Eye (tissue), 1 donor: ENCODE results near the gene DOK7.

Experiments used
- DNase-seq: peaks from one replicate; pipeline ENCODE4 v3.0.0-alpha.2; 2015

DOK7 gene

DNA sequence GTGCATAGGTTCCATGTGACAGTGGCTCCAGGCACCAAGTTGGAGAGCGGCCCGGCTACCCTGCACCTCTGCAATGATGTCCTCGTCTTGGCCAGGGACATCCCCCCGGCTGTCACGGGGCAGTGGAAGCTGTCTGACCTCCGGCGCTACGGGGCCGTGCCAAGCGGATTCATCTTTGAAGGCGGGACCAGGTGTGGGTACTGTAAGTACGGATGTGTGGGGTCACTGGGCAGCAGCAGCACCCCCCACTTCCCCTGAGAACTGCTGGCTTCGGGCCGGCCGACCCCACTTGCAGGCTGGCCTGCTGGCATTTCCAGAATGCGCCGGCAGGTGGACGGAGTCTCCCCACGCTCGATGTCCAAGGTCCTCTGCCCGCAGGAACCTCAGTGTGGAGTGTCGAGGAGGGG is 13.2 kb downstream of the DOK7 start:
- DNase-seq = no peak

DNA sequence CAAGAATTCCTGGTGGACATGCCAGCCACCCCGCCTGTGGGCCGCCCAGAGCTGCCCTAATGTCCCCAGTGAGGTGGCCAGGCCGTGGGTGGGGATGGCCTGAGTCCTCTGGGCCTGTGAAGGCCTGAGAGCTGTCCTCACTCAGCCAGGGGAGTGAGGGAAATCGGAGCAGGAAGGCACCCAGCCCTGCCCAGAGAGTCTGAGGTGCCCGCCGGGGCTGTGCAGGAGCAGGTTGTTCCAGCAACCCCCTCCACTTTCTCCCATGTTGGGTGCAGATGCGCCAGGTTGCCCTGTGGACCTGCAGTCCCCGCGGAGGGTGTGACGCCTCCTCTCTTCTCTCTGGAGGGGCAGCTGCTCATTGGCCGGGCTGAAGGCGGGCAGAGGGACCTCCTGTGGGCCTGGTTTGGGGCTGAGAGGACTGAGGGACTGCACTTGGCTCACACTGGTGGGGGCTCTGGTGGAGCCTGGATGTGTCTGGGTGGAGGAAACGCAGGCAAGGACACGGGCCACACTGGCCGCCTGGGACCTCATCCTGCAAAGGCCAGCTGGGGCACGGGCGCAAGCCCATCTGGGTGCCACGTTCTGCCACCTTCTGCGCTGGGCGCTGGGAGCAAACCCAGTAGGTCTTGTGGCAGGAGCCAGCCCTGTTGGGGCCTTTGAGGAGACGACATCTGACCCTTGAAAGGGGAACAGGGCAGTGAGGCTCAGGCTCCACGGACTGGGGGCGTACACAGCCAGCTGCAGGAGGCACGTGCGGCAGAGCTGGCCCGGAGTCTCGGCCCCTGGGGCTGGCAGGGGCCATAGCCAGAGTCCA is 14.0 kb downstream of the DOK7 start:
- DNase-seq = no peak

DNA sequence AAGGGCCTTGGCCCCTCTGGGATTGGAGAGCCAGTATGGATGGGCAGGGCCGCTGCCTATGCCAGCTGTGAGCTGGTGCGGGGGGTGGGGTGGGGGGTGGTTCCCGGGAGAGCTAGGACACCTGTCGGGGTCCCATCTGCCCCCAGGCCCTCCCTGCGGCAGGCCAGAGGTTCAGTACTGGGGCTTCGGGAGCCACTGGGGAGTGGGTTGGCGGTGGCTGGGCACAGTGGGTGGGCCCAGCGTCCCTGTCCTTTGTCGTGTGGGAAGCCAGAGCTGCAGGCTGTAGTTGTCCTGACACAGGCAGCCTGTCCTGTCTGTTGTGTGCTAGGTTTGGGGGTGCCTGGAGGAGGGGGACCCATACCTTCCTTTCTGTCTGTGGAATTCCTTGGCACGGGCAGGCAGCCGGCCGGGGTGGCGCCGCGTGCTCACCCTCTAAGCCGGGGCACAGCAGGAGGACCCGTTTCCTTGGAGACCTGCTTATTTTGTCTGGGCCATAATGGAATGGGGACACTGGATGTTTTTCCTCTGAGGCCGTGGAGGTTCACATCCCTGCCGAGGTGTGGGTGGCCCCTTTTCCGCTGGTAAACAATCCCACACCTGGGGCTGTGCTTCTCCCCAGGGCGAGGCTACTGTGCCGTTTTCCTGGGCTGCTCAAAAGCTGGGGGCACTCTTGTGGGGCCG is 14.8 kb downstream of the DOK7 start:
- DNase-seq = peak; percentile 69

DNA sequence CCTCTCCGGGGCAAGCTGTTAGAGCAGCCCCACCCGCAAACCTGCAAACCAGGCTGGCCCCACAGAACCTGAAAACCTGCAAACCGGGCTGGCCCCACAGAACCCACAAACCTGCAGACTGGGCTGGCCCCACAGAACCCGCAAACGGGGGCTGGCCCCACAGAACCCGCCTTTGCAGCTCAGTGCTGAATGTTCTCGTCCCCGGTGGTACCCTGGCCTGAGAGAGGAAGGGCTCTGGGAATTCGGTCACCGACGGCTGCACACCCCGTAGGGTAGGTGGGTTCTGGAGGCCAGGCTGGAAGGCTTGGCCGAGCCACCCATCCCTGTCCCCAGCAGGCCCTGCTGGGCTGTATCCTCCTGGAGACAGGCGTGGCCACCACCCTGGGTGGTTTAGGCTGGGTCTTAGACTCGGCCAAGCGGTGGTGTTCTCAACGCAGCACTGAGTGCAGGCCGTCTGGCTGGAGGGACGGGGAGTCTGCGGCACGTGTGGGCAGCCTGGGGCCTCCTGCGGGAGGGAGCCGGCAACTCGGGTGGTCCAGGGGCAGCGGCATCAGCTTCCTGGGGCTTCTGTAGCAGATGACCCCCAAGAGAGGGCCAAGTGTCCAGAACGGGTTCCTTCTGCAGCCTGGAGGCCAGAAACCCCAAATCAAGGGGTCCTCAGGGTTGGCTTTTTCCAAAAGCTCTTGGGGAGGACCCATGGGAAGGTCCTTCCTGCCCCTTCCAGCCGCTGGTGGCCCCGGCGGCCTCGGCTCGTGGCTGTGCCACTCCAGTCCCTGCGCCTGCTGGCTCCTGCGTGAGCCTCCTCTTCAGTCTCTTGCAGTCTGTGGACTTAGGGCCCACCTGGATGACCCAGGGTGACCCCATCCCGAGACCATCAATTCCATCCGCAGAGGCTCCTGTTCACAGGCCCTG is 15.6 kb downstream of the DOK7 start:
- DNase-seq = no peak

DNA sequence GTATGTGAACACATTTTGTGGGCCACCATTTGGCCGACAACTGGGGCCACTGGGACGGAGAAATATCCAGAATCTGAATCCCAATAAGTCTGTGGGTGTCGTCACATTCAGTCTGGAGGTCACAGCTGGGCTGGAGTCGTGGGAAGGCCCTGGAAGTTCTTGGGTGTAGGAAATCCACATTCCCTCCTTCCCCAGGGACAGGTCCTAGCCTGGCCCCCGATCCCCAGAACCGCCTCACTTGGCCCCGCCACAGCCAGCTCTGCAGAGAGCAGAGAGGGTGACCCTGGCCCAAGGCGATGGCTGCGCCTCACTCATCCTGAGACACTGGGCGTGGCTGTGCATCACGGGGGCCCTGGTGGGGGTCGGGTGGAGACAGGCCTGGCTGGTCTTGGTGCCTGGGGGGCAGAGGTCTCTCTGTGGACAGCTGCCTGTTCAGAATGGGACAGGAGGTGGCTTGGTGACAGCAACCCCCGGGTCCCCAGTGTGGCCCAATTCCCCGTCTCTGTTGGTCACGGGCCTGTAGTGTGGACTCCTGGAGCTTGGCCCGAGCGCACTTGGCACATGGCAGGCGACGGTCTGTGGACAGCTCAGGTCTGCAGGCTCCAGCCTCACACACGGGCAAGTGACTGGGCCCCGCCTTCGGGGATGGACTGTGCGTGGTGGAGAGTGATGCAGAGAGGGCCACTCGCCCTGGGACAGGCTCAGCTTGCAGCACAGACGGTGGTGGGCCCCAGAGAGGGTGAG is 16.4 kb downstream of the DOK7 start:
- no peak for DNase-seq

DNA sequence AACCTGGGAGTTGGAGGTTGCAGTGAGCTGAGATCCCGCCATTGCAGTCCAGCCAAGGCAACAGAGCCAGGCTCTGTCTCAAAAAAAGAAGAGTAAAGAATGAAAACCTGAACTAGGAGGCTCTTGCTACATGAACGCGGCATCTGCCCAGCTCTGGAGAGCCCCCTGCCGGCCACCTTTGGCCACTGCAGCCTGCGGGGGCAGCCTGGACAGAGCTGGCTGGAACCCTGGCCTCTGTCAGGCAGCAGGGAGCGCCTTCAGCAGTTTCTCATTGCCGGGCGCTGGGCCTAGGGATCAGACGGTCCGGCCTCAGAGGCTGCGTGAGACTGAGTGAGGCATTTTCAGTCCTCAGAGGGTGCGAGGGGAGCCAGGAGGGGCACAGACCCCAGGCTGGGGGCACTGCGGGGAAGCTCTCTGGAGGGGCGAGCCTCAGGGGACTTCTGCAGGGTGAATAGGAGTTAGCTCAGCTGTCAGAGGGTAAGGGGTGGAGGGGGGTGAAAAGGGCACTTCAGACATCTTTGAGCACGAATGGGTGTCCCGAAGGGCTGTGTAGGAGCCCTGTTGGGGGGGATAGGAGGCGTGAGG is 17.5 kb downstream of the DOK7 start:
- peak; percentile 94 for DNase-seq

DNA sequence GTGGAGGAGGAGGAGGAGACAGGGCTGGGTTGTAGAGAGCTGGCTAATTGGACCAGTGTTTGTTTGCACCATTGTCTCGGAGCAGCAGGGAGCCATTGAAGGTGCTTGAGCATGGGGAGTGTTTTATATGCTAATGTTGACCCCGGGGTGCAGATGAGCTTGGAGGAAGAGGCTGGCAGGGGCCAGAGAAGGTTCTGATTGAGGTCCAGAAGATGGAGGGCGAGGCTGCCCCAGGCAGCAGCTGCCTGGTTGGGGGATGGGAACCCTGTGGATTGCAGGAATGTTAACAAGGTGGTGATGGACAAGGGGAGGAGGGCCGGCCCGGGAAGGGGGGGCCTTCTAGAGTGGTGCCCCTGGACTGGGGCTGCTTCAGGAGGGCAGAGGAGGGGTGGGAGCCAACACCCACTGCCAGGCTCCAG is 18.0 kb downstream of the DOK7 start:
- DNase-seq = peak; percentile 60

DNA sequence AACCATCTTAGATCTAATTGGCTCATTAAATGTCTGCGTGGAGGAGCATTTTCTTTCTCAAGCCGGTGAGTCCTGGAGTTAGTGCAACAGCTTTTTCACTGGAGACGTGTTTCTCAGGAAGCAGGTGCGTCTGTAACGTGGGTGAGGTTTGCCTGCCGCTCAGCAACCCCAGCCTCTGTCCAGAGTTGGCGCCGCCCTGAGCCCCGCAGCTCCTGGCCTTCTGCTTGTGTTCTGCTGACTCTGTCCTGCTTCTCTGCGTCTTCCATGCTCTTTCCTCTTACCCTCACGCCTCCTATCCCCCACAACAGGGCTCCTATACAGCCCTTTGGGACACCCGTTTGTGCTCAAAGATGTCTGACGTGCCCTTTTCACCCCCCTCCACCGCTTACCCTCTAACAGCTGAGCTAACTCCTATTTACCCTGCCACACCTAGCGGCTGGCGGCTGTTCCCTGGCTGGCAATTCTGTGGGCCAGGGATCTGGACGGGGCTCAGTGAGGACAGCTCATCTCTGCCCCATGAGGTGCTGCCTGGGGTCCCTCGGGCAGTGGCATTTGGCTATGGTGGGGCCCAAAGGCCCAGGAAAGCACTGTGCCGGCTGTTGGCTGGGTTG is 18.8 kb downstream of the DOK7 start:
- no peak for DNase-seq

DNA sequence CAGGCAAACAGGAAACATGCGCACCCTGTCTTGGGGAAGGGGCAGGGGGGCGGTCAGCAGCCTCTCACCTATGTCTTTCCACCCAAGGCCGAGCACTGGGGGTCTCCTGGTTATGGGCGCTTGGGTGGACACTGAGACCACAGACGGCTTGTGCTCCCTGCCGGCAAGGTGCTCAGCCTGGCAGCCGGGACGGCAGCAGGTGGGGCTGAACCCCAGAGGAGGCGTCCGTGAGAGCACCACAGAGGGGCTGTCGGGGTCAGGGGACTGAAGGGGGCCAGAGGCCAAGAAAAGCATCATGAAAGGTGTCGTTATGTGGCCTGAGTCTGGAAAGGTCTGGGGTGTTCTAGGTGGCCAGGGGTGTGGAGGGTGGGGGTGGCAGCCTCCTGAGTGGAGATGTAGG is 19.6 kb downstream of the DOK7 start:
- no peak for DNase-seq

DNA sequence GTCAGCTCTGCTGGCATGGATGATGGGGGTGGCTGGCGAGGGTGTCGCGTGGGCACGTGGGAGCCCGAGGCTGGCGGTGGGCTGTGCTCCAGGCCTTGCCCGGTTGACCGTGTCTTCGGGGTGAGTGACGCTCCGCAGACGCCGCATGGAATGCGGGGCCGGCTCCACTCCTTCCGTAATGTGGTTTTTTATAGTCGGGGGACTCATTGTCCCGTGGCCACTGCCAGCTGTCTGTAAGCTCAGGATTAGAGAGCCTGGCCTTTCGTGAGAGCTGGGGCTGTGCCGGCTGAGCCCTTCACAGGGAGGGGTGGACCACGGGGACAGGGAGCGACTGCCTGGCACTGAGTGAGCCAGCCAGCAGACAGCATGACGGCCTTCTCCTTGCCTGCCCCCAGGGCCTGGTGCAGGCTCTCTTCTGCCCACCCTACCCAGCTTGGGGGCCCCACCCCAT is 20.4 kb downstream of the DOK7 start:
- peak; percentile 69 for DNase-seq

DNA sequence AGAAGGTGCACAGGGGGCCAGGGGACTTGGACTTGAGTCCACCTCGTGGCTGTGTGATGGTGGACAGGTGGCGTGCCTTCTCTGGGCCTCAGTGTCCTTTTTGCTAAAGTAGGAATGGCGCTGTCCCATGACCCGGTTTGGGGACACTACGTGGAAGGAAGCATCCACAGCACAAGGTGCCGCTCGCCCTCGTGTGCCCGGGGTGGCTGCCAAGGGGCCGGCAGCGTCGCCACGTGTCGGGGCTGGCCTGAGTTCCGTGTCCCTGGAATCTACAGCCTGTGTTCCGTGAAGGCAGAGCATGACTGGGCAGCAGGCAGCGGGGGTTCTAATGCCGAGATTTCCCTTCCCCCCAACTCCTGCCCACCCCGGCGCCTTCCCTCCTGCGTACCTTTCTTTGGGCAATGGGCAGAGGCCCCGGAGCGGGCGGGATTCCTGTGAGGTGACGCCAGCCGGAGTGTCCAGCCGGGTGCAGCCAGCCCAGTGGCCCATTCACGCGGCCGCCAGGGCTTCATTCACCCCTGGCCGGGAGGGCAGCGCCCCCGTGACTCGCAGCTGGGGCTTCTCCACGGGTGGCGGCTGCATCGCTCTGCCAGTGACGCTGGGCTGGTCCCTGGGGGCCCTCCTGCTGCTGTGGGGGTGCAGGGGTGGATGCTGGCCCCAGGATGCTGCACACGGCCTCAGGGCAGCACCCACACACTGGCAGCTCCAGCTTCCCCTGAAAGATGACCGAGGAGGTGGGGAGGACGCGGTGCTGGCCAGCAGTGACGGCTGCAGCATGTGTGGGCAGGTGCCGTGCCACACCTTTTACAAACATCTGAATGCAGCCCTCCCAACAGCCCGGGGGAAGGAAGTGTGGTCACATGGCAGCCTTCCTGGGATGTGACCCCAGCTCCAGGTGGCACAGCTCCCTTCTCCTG is 21.2 kb downstream of the DOK7 start:
- no peak for DNase-seq

DNA sequence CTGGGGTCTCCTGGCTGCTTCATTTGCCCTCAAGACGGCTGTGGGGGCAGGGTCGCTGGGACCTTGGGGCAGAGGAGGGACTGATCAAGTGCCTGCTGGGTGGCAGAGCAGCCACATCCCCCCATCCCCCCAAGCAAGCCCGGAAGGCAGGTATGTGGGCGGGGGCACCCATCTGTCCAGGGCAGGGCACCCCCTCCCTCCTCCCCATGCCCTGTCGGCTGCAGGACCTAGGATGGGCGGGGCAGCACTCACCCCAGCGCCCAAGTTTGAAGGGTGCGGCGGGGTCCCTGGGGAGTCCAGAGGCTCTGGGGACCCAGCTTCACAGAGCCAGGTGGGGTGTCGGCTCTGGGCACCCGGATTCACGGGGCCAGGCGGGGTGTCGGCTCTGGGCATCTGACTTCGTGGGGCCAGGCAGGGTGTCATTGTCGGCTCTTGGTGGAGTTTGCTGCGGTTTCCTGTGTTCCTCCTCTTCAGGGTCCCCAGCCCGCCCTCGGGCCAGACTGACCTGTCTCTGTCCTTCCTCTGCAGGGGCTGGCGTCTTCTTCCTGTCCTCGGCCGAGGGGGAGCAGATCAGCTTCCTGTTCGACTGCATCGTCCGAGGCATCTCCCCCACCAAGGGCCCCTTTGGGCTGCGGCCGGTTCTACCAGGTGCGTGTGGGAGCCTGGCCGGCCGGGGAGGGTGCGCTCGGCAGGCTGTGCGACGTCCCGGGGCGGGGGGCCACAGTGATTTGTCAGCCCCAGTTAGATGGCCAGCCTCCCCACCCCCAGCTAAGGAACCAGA is 22.1 kb downstream of the DOK7 start:
- DNase-seq = no peak

DNA sequence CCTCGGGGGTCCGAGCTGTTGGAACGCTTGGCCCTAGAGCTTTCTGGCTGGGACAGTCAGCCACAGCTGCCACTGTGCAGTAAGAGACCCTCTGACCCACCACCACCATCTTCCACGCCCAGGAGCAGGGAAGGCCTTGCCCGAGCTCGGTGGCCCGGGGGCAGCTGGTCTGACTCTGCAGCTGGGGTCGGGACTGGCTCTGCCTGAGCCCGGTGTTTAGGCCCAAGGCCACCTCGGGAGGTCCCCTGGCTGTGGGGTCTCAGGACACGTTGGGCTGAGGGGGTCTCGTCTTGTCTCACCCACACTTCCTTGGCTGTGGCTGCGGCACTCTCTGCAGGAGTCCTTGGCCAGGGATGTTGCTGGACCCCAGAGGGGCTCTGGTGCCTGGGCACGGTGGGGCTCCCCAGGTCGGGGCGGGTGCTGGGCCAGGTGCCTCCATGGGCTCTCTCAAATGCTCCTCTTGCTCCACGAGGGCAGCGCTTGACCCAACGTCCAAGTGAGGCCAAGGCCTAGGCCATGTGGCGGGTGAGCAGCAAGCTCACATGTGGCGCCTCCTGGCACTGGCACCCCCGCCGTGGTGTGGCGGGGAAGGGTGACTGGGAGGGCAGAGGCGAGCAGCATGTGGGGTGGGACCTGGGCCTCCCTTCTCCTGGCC is 22.9 kb downstream of the DOK7 start:
- no peak for DNase-seq

DNA sequence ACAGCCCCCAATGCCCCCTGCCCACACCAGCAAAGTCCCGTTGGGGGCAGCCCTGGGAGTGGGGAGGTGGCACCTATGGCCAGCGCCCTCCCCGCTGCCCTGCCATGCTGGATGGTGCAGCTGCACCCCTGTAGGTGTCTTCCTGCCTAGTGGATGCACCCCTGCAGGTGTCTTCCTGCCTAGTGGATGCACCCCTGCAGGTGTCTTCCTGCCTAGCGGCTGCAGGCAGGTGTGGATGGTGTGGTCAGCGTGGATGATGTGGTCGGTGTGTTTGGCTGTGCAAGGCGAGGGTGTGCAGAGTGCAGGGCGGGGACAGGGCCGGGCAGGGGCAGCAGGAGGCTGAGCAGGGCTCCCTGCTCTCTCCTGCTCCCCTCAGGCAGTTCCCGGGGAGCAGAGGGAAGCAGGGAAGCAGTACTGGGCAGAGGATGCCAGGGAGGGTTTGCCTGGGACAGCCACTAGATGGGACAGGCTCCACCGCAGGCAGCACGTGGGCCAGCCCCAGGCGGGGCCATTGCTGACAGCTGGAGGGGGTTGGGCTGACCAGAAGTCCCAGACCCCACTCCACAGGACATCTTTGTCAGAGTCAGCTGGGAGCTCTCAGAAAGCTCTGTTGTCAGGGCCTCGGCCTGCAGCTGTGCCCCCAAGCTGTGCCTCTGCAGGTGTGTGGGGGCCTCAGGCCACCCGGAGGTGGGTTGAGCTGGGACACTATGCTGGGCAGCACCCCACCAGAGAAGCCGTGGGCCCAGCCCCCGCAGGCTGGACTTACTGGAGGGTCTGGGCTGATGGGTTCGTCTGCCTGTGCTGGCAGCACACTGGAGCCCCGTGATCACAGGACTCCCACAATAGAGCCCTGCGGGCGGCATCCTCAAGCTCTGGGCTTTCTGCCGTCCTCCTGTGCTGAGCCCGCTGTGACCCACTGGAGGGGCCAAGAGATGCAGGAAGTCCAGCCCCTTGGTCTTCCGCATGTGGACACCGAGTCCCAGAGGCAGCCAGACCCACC is 23.7 kb downstream of the DOK7 start:
- peak; percentile 78 for DNase-seq

DNA sequence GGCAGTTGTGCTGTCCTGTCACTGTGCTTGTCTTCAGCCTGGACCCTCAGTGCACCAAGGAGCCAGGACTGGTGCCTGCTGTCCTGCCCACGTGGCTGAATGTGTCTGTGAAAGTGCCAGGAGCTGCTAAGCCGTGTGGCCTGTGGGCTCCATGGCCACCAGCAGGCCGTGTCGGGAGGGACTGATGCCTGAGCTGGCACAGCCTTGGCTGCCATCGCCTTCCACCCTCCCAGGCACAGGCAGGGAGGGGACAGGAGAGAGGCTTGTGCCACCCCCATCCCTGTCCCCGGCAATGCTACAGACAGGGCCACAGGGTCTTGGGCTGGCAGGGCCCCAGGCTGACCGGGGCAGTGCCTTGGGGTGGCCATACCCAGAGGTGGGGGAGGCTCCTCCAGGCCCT is 24.8 kb downstream of the DOK7 start:
- no peak for DNase-seq

DNA sequence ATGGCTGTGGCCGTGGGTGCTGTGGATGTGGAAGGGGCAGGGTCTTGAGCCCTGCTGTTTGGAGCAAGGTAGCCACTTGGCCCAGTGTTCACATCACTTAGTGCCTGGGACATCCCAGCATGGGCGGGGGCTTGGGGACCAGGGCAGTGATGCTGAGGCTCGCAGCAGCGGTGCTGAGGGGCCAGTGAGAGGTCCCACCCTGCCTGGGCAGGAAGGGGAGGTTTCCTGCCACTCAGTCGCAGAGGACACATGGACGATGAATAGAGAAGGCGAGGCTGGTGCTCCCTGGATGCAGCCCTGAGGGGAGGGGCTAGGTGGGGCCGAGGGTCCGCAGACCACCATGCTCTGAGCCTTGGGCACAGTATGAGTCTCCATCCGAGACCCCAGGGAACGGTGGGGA is 25.7 kb downstream of the DOK7 start:
- no peak for DNase-seq

DNA sequence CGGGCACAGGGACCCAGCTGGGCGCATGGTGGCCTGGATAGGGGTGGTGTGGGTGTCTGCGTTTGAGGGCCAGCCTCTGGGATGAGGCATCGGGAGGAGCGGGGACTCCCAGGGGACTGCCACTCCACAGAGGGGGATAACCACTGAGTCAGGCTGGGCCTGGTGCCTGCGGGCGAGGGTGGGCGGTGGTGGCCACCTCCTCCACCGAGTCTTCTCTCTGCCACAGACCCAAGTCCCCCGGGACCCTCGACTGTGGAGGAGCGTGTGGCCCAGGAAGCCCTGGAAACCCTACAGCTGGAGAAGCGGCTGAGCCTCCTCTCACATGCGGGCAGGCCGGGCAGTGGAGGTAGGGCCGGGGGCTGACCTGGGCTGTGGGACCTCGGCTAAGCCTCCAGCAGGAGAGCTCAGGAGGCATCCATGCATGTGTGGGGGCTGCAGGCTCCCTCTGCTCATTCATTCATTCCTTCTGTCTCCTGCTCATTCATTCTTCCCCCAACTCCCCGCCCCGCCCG is 26.4 kb downstream of the DOK7 start:
- peak; percentile 23 for DNase-seq
